ENCODE data around the gene ZNRF4.

Gene ZNRF4

GRCh38 chr19:5466072-5466471, 10.9 kb downstream of the ZNRF4 start:
- no peak overlapping the region for H3K4me2 ChIP-seq (ENCODE audit: low read depth, low read length, poor library complexity, severe bottlenecking)
- H3K4me1 ChIP-seq (ENCODE audit: insufficient read depth, low read length, poor library complexity, severe bottlenecking) = no peaks in the 10 kb centered on the region

GRCh38 chr19:5466814-5467291, 11.6 kb downstream of the ZNRF4 start:
- Histone ChIP-seq H3K36me3 (ENCODE audit: insufficient read depth, low read length) (no peaks in the 10 kb centered on the region), H3K4me1 (ENCODE audit: insufficient read depth, low read length, poor library complexity, severe bottlenecking) (no peaks in the 10 kb centered on the region), H3F3A (ENCODE audit: low read depth) (no peaks in the 10 kb centered on the region), H2AFZ (ENCODE audit: low read length) (no peak overlapping the region), H4K20me1 (ENCODE audit: insufficient read depth, low read length, poor library complexity, severe bottlenecking) (no peaks in the 10 kb centered on the region), H3K9me2 (replicated peaks; ENCODE audit: low read depth, low read length) (no peaks in the 10 kb centered on the region), H3K9ac (ENCODE audit: low read depth, low read length, poor library complexity, severe bottlenecking) (no peak overlapping the region), H3K79me2 (ENCODE audit: insufficient read depth, low read length) (no peaks in the 10 kb centered on the region), H3K4me2 (ENCODE audit: low read depth, low read length, poor library complexity, severe bottlenecking) (no peak overlapping the region), H3K4me3 (ENCODE audit: low read length, poor library complexity, severe bottlenecking) (no peak overlapping the region), H3K9me3 (ENCODE audit: insufficient read depth, low read depth, low read length) (no peaks in the 10 kb centered on the region), H3K27me3 (ENCODE audit: insufficient read depth, low read length, poor library complexity, severe bottlenecking) (no peaks in the 10 kb centered on the region)
- TF ChIP-seq CTCF (conservative IDR thresholded peaks at IDR 0.05; ENCODE audit: low read length) (no peak), EZH2phosphoT487 (IDR thresholded peaks at IDR 0.05; ENCODE audit: borderline replicate concordance) (no peak)

More at GRCh38 chr19:5466072-5466471, 10.9 kb downstream of the ZNRF4 start:
- no peak for TF ChIP-seq EZH2phosphoT487 (IDR thresholded peaks at IDR 0.05; ENCODE audit: borderline replicate concordance)
- no peak for TF ChIP-seq CTCF (conservative IDR thresholded peaks at IDR 0.05; ENCODE audit: low read length)
- no peak overlapping the region for H3K9ac ChIP-seq (ENCODE audit: low read depth, low read length, poor library complexity, severe bottlenecking)
- no peaks in the 10 kb centered on the region for H3F3A ChIP-seq (ENCODE audit: low read depth)
- no peak overlapping the region for H2AFZ ChIP-seq (ENCODE audit: low read length)
- no peaks in the 10 kb centered on the region for H3K9me3 ChIP-seq (ENCODE audit: insufficient read depth, low read depth, low read length)
- no peaks in the 10 kb centered on the region for H3K9me2 ChIP-seq (replicated peaks; ENCODE audit: low read depth, low read length)
- no peak overlapping the region for H3K4me3 ChIP-seq (ENCODE audit: low read length, poor library complexity, severe bottlenecking)
- H3K36me3 ChIP-seq (ENCODE audit: insufficient read depth, low read length) = no peaks in the 10 kb centered on the region
- H3K27me3 ChIP-seq (ENCODE audit: insufficient read depth, low read length, poor library complexity, severe bottlenecking) = no peaks in the 10 kb centered on the region
- H4K20me1 ChIP-seq (ENCODE audit: insufficient read depth, low read length, poor library complexity, severe bottlenecking) = no peaks in the 10 kb centered on the region
- no peaks in the 10 kb centered on the region for H3K79me2 ChIP-seq (ENCODE audit: insufficient read depth, low read length)

GRCh38 chr19:5470264-5470671, 15.1 kb downstream of the ZNRF4 start:
- Histone ChIP-seq H3K4me1 (ENCODE audit: insufficient read depth, low read length, poor library complexity, severe bottlenecking) (no peaks in the 10 kb centered on the region), H3K9ac (ENCODE audit: low read depth, low read length, poor library complexity, severe bottlenecking) (no peak overlapping the region), H3K9me3 (ENCODE audit: insufficient read depth, low read depth, low read length) (no peaks in the 10 kb centered on the region), H3K9me2 (replicated peaks; ENCODE audit: low read depth, low read length) (no peaks in the 10 kb centered on the region), H4K20me1 (ENCODE audit: insufficient read depth, low read length, poor library complexity, severe bottlenecking) (no peaks in the 10 kb centered on the region), H2AFZ (ENCODE audit: low read length) (no peak overlapping the region), H3K79me2 (ENCODE audit: insufficient read depth, low read length) (no peaks in the 10 kb centered on the region), H3K4me2 (ENCODE audit: low read depth, low read length, poor library complexity, severe bottlenecking) (no peak overlapping the region), H3K36me3 (ENCODE audit: insufficient read depth, low read length) (no peaks in the 10 kb centered on the region), H3K4me3 (ENCODE audit: low read length, poor library complexity, severe bottlenecking) (no peak overlapping the region), H3K27me3 (ENCODE audit: insufficient read depth, low read length, poor library complexity, severe bottlenecking) (no peaks in the 10 kb centered on the region), H3F3A (ENCODE audit: low read depth) (no peaks in the 10 kb centered on the region)
- TF ChIP-seq CTCF (conservative IDR thresholded peaks at IDR 0.05; ENCODE audit: low read length) (no peak), EZH2phosphoT487 (IDR thresholded peaks at IDR 0.05; ENCODE audit: borderline replicate concordance) (no peak)
